Panc1 (cell line): ENCODE measurements around the gene RPS14.
"Not testable (repeated sequence)": the region's sequence is repeated elsewhere in the genome, so short reads cannot be mapped to it uniquely, and the experiment has no call there.

Source experiments
- CTCF ChIP-seq: fragments of 450-650 bp; IDR thresholded peaks from 2 replicates; pipeline ENCODE4 v1.5.1; 2017; ENCODE audit warnings: mild to moderate bottlenecking
- REST ChIP-seq, 2 experiments: IDR thresholded peaks; 2 replicates each; pipeline ENCODE4 v1.6.1; 2011 to 2012; ENCODE audit warnings: low read depth in 2 of 2, control low read depth in 1 of 2, low read length in 1 of 2, mild to moderate bottlenecking in 1 of 2, moderate library complexity in 1 of 2; ENCODE audit not compliant: insufficient read depth in 1 of 2
- SIN3A ChIP-seq: IDR thresholded peaks from 2 replicates; pipeline ENCODE4 v1.6.1; 2012; ENCODE audit warnings: low read depth, mild to moderate bottlenecking, low read length, moderate library complexity, borderline replicate concordance; ENCODE audit not compliant: insufficient read depth
- TCF7L2 ChIP-seq: IDR thresholded peaks from 2 replicates; pipeline ENCODE4 v1.6.1; 2011; ENCODE audit warnings: mild to moderate bottlenecking, low read depth, low read length, inconsistent platforms

GRCh38 chr5:150413902-150414790, 35.4 kb downstream of the RPS14 start:
- not testable (repeated sequence) for TF ChIP-seq TCF7L2; CTCF; REST (IDR thresholded peaks at IDR 0.05; ENCODE audit: insufficient read depth in 1 of 2, low read depth in 2 of 2, low read length in 1 of 2); SIN3A
